GM18517 (cell line): Measurements from ENCODE around the gene PRRG1.
"Not testable (repeated sequence)": the region's sequence is repeated elsewhere in the genome, so short reads cannot be mapped to it uniquely, and the experiment has no call there.

Source experiments
- ATAC-seq: cut with Tn5 transposase; IDR thresholded peaks from one replicate; pipeline ENCODE4 v1.9.1; 2021; ENCODE audit warnings: mild to moderate bottlenecking, moderate library complexity; ENCODE audit not compliant: unreplicated experiment

PRRG1 gene

GRCh38 chrX:37349221-37350033 lies at the start of gene PRRG1:
PRRG1 (plus strand) TSS chrX:37349364; CDS start chrX:37406250, 56,886 bp downstream.
- ATAC-seq, result no peak

- no peak for ATAC-seq
Observed at GRCh38 chrX:37302569-37302968, 46.6 kb upstream of the PRRG1 start.

GRCh38 chrX:37305238-37305637 lies 43.9 kb upstream of the PRRG1 start:
- not testable (repeated sequence) for ATAC-seq

GRCh38 chrX:37314531-37314930 lies 34.6 kb upstream of the PRRG1 start:
- no peak for ATAC-seq

DNA sequence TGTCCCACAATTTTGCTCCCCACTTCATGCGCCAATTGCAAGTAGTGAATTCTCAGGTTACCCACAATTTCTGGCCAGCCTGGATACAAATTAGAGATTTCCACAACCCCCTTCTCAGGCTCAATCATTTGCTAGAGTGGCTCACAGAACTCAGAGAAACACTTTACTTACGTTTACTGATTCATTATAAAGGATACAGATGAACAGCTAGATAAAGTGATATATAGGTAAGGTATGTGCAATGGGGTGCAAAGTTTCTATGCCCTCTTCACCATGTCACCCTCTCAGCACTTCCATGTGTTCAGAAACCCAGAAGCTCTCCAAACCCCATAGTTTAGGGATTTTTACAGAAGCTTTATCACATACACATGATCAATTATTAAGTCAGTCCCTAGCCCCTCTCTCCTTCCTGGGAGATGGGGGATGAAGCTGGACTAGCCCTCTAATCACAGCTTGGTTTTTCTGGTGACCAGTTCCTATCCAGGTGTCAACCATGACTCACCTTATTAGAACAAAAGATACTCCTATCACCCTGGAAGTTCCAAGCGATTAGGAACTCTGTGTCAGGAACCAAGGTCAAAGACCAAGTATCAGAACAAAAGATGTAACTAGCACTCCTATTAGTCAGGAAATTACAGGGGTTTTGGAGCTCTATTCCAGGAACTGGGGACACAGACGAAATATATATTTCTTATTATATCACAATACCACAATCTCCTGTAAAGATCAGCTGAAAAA lies 33.5 kb upstream of the PRRG1 start:
- no peak for ATAC-seq

DNA sequence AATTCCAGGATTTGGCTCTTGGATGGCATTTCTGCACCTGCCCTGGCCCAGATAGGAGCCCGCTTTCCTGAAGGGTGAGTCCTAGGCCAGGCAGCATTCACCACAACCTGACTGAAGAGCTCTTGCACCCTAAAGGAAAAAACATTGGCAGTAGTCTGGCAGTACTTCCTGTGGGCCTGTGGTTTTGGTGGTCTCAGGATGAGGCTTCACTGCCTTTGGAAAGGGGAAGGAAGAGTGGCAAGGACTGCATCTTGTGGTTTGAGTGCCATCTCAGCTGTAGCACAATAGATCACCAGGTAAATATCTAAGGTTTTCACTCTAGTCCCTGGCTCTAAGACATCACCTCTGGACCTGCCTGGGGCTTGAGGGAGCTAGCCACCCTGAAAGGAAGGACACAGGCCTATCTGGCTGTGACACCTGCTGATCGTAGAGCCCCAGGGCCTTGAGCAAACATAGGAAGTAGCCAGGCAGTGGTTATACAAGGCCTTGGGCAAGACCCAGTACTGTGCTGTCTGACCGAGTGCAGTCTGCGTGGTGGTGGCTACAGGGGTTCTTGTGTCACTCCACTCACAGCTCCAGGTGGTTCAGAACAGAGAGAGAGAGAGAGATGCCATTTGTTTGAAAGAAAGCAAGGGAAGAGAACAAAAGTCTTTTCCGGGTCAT lies 28.5 kb upstream of the PRRG1 start:
- no peak for ATAC-seq

- ATAC-seq, result no peak
Observed at GRCh38 chrX:37330642-37331041, 18.5 kb upstream of the PRRG1 start.

DNA sequence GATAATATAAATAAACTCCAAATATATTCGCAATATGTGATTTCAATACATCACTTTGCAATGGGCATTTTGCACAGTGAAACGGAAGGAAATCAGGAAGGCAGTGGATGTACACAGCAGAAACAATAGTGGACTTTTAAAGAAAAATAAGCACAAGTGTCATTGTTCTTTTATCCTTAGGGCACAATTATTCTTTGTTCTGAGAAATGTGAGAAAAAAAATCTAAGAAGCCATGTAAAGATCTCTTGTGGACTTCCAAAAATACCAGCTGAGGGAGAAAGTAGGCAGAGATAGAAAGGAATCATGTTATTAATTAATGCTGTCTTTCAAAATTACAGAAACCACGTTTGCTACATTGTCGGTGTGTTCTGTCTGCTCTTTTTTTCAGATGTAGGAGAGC lies 17.6 kb upstream of the PRRG1 start:
- no peak for ATAC-seq

DNA sequence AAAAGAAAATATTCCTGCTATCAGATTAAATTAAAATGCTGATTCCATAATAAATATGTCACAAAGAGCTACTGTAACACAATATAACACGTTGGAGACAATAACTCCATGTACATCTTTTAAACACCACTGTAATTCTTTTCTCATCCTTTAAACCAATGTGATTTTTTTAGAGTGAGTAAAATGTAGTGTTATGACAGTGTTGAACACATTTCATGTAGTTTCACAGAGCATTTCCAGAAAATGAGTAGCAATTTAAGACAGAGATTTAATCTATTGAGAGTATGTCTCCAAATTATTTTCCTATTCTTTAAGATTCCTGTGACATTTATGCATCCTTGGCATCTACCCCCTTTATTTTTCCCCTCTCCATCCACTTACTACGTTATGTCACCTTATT lies 17.1 kb upstream of the PRRG1 start:
- no peak for ATAC-seq

DNA sequence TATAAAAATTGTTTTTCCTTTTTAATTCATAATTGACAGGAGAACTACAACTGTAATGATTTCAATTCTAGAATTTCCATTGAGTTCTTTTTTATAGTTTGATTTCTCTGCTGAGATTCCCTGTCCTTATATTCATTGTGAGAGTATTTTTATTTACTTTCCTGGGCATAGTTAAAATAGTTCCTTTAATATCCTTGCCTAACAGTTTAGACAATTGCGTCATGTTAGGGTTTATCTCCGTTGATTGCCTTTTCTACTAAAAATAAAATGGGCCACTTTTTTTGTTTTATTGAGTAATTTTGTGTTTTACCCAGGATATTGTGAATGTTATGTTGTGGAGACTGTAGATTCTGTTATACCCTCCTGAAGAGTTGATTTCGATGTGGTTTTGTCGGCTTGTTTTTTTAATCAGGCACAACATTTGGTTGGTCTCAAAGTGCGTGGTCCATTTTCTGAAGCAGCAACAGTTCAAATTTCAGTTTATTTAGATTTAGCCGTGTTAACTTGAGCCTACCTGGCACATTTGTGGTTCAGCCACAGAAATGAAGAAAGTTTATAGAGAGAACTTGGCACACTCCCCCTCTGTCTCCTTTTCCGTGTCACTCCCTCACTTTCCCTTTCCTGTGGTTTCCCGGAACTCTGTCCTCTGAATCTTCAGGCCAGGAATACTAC lies 16.0 kb upstream of the PRRG1 start:
- no peak for ATAC-seq

DNA sequence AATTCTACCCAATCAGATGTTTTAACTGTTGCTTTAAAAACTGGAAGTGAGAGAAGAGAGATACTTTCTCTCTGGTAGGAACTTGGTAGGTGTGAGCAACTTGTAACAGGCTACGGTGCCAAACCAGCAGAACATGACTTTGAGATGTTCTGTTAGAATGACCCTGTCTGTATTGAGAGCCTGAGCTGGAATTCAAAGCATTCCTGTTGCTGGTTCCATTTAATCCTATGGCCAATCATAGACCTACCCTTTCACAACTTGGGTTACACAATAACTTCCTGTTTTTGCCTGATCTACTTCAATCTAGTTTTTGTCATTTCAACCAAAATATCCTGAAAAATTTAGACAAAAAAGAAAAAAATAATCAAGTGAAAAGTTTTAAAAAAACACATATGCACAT lies 1.7 kb upstream of the PRRG1 start:
- no peak for ATAC-seq

GRCh38 chrX:37348231-37348970 lies 763 bp upstream of the PRRG1 start:
- no peak for ATAC-seq

- no peak for ATAC-seq
Observed at GRCh38 chrX:37348971-37349220, 268 bp upstream of the PRRG1 start.

- ATAC-seq, result no peak
Observed at GRCh38 chrX:37350034-37350365, 836 bp downstream of the PRRG1 start.

DNA sequence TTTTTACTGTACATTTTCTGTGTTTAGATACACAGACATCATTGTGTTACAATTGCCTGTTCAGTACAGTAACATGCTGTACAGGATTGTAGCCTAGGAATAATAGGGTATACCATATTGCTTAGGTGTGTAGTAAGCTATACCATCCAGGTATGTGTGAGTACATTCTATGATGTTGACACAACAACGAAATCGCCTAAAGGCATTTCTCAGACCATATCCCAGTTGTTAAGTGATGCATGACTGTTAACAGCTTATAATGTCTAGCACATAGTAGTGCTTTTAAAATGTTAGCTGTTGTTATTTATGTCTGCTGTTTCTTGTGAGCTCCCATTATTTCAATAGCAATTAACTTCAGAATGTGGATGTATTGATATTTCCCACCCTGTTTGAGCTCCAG lies 4.5 kb downstream of the PRRG1 start:
- ATAC-seq, result no peak

GRCh38 chrX:37357436-37357835 lies 8.3 kb downstream of the PRRG1 start:
- no peak for ATAC-seq

- ATAC-seq, result no peak
Observed at GRCh38 chrX:37361596-37361995, 12.4 kb downstream of the PRRG1 start.

GRCh38 chrX:37364666-37365065 lies 15.5 kb downstream of the PRRG1 start:
- ATAC-seq, result no peak

DNA sequence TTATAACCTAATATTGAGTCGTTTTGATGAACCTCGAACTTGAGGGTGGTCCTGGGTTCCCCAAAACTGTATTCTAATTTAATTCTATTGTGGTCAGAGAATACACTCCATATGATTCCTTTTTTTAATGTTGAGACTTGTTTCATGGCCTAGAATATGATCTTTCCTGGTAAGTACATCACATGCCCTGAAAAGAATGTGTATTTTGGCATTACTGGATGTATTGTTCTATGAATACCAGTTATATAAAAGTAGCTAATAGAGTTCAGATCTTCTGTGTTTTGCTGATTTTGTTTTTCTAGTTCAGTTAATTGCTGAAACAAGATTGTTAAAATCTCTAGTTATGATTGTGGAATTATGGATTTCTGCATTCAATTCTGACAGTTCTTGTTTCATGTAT lies 18.8 kb downstream of the PRRG1 start:
- ATAC-seq, result no peak

DNA sequence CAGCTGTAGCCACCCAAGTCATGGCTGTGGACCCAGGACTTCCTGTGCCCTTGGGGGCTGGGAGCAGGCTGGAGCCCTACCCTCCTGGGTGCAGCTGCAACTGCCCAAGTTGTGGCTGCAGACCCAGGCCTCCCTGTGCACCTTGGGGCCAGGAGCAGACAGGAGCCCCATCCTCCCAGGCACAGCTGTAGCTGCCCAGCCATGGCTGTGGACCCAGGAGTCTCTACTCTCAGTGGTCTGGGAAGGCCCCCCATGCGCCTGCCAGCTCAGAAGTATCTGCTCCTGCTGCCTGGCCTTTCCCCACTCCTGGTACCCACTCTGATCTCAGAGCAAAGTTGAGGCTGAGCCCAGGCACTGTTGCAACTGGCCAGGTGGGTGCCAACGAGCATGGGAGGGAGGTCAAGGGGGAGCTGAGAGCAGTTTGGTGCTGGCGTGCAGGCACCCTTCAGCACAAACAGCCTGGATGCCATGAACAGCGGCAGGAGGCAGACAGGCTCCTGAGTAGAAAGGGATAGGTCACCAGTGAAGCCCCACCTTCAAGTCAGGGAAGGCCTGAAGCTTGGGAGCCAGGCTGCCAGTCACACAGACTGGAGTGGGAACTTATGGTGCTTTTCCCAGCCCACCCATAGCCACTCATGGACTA lies 21.5 kb downstream of the PRRG1 start:
- ATAC-seq, result no peak
